Neural cell (in vitro differentiated cells): Measurements from ENCODE around the gene DNAJB12. TPM values are rescaled to one million over a fixed set of nuclear protein-coding genes. Genes with fewer than 3 reads are reported as not detected.

Source experiments
- H2AFZ ChIP-seq: fragments of 200-600, 300-800 bp; sonication (generic), shearing (Covaris generic); 2 replicates; pipeline ENCODE4 v1.6.0; 2014; ENCODE audit warnings: low read depth, mild to moderate bottlenecking, antibody characterized with exemption, low read length, moderate library complexity
- H3F3A ChIP-seq: fragments of 200-600 bp; shearing (Covaris generic); 2 replicates; pipeline ENCODE4 v1.6.1; 2016; ENCODE audit warnings: mild to moderate bottlenecking, moderate library complexity, mixed read lengths, antibody characterized with exemption, low read length; ENCODE audit not compliant: insufficient read depth, poor library complexity, severe bottlenecking
- H3K27ac ChIP-seq: fragments of 200-600, 300-800 bp; sonication (generic), shearing (Covaris generic); 2 replicates; pipeline ENCODE4 v1.5.1; 2014; ENCODE audit warnings: mild to moderate bottlenecking, low read length, moderate library complexity
- H3K27me3 ChIP-seq: fragments of 300-800, 200-600 bp; sonication (generic), shearing (Covaris generic); 2 replicates; pipeline ENCODE4 v1.6.0; 2014; ENCODE audit warnings: mild to moderate bottlenecking, low read depth, low read length, moderate library complexity; ENCODE audit not compliant: insufficient read depth
- H3K36me3 ChIP-seq: fragments of 300-800, 200-600 bp; sonication (generic), shearing (Covaris generic); 2 replicates; pipeline ENCODE4 v1.5.1; 2014; ENCODE audit warnings: mild to moderate bottlenecking, antibody characterized with exemption, low read length, moderate library complexity; ENCODE audit not compliant: insufficient read depth
- H3K4me2 ChIP-seq: fragments of 300-800, 200-600 bp; sonication (generic), shearing (Covaris generic); 2 replicates; pipeline ENCODE4 v1.6.0; 2014; ENCODE audit warnings: mild to moderate bottlenecking, low read length
- H3K4me3 ChIP-seq: fragments of 300-800, 200-600 bp; sonication (generic), shearing (Covaris generic); 2 replicates; pipeline ENCODE4 v1.5.1; 2014; ENCODE audit warnings: mild to moderate bottlenecking, low read length, moderate library complexity
- H3K79me2 ChIP-seq: fragments of 200-600 bp; shearing (Covaris generic); replicated peaks from 2 replicates; pipeline ENCODE4 v1.6.0; 2014; ENCODE audit warnings: mild to moderate bottlenecking, low read length, moderate library complexity; ENCODE audit not compliant: insufficient read depth
- H3K9ac ChIP-seq: fragments of 300-800, 200-600 bp; sonication (generic), shearing (Covaris generic); 2 replicates; pipeline ENCODE4 v1.6.1; 2016; ENCODE audit warnings: mild to moderate bottlenecking, low read length, mixed read lengths
- H3K9me2 ChIP-seq: fragments of 200-600 bp; shearing (Covaris generic); 2 replicates; pipeline ENCODE4 v1.6.1; 2016; ENCODE audit warnings: mild to moderate bottlenecking, low read length, mixed read lengths; ENCODE audit not compliant: insufficient read depth
- H3K9me3 ChIP-seq: fragments of 200-600, 300-800 bp; sonication (generic), shearing (Covaris generic); 2 replicates; pipeline ENCODE4 v1.6.1; 2016; ENCODE audit warnings: mild to moderate bottlenecking, mixed run types, low read length, moderate library complexity, mixed read lengths
- H4K20me1 ChIP-seq: fragments of 200-600 bp; shearing (Covaris generic); 2 replicates; pipeline ENCODE4 v1.6.1; 2016; ENCODE audit warnings: mild to moderate bottlenecking, mixed run types; ENCODE audit not compliant: insufficient read depth
- CTCF ChIP-seq: fragments of 450-650 bp; IDR thresholded peaks from 2 replicates; pipeline ENCODE4 v1.5.1; 2014; ENCODE audit warnings: antibody characterized with exemption, mild to moderate bottlenecking, moderate library complexity; ENCODE audit not compliant: poor library complexity, severe bottlenecking
- EP300 ChIP-seq: fragments of 450-650 bp; conservative IDR thresholded peaks from 2 replicates; pipeline ENCODE4 v1.6.1; 2014; ENCODE audit warnings: antibody characterized with exemption, mild to moderate bottlenecking, moderate library complexity; ENCODE audit not compliant: poor library complexity, severe bottlenecking
- EZH2 ChIP-seq: fragments of 200-600, 300-800 bp; shearing (Covaris generic), sonication (generic); IDR thresholded peaks from 2 replicates; pipeline ENCODE4 v1.6.1; 2014; ENCODE audit warnings: antibody characterized with exemption, low read length, borderline replicate concordance, mild to moderate bottlenecking; ENCODE audit not compliant: insufficient read depth, poor library complexity, severe bottlenecking
- MXI1 ChIP-seq: fragments of 450-650 bp; conservative IDR thresholded peaks from 2 replicates; pipeline ENCODE4 v1.6.1; 2014; ENCODE audit warnings: antibody characterized with exemption, mild to moderate bottlenecking; ENCODE audit not compliant: poor library complexity, severe bottlenecking
- POLR2AphosphoS5 ChIP-seq: IDR thresholded peaks from 2 replicates; pipeline ENCODE4 v1.6.1; 2012
- RAD21 ChIP-seq: fragments of 450-650 bp; conservative IDR thresholded peaks from 2 replicates; pipeline ENCODE4 v1.6.1; 2014; ENCODE audit warnings: antibody characterized with exemption, mild to moderate bottlenecking, moderate library complexity
- REST ChIP-seq: IDR thresholded peaks from 2 replicates; pipeline ENCODE4 v1.6.1; 2012; ENCODE audit warnings: borderline replicate concordance
- SMC3 ChIP-seq: fragments of 450-650 bp; conservative IDR thresholded peaks from 2 replicates; pipeline ENCODE4 v1.6.1; 2014; ENCODE audit warnings: antibody characterized with exemption, mild to moderate bottlenecking, moderate library complexity; ENCODE audit not compliant: poor library complexity
- TAF1 ChIP-seq: IDR thresholded peaks from 2 replicates; pipeline ENCODE4 v1.6.1; 2012; ENCODE audit warnings: low read depth
- polyA plus RNA-seq: library from polyadenylated mRNA; depleted of rRNA; stranded (reverse); fragments of >200 nt; gene quantifications from 2 replicates; pipeline ENCODE4 v1.2.3, GENCODE V29; 2014

The DNAJB12 gene
- polyA plus RNA-seq, 1 donor from 2014 or later = 24.5 TPM

- Histone ChIP-seq H3F3A (no peaks in the 10 kb centered on the region), H3K27ac (no peak overlapping the region), H3K27me3 (no peaks in the 10 kb centered on the region), H3K79me2 (no peaks in the 10 kb centered on the region), H4K20me1 (no peaks in the 10 kb centered on the region), H3K36me3 (no peaks in the 10 kb centered on the region), H3K4me2 (no peak overlapping the region), H3K9me3 (no peaks in the 10 kb centered on the region), H2AFZ (no peak overlapping the region), H3K4me3 (no peak overlapping the region), H3K9ac (no peak overlapping the region), H3K9me2 (no peaks in the 10 kb centered on the region)
- TF ChIP-seq TAF1 (no peak), REST (no peak), EP300 (no peak), SMC3 (no peak), POLR2AphosphoS5 (no peak), EZH2 (no peak), CTCF (no peak), MXI1 (no peak), RAD21 (no peak)
Measured at GRCh38 chr10:72315611-72316385, 38.9 kb downstream of the DNAJB12 start.

GRCh38 chr10:72315054-72315453, 39.7 kb downstream of the DNAJB12 start:
- H3K27ac ChIP-seq = no peak overlapping the region

More at GRCh38 chr10:72315054-72315453, 39.7 kb downstream of the DNAJB12 start:
- no peak overlapping the region for H2AFZ ChIP-seq
- H3F3A ChIP-seq = no peaks in the 10 kb centered on the region
- no peaks in the 10 kb centered on the region for H4K20me1 ChIP-seq
- no peaks in the 10 kb centered on the region for H3K79me2 ChIP-seq
- H3K9me2 ChIP-seq = no peaks in the 10 kb centered on the region
- H3K4me2 ChIP-seq = no peak overlapping the region
- no peaks in the 10 kb centered on the region for H3K27me3 ChIP-seq
- no peaks in the 10 kb centered on the region for H3K9me3 ChIP-seq
- H3K4me3 ChIP-seq = no peak overlapping the region
- no peaks in the 10 kb centered on the region for H3K36me3 ChIP-seq
- H3K9ac ChIP-seq = no peak overlapping the region
- TF ChIP-seq EZH2 = no peak
- TF ChIP-seq SMC3 = no peak
